SH-SY5Y (cell line): ENCODE results near the gene ULBP3.

Source experiments
- GATA2 ChIP-seq: IDR thresholded peaks from 2 replicates; pipeline ENCODE4 v1.6.1; 2011; ENCODE audit warnings: mild to moderate bottlenecking, low read depth, low read length
- GATA3 ChIP-seq: IDR thresholded peaks from 2 replicates; pipeline ENCODE4 v1.6.1; 2011; ENCODE audit warnings: low read depth, mild to moderate bottlenecking, low read length, moderate library complexity

DNA sequence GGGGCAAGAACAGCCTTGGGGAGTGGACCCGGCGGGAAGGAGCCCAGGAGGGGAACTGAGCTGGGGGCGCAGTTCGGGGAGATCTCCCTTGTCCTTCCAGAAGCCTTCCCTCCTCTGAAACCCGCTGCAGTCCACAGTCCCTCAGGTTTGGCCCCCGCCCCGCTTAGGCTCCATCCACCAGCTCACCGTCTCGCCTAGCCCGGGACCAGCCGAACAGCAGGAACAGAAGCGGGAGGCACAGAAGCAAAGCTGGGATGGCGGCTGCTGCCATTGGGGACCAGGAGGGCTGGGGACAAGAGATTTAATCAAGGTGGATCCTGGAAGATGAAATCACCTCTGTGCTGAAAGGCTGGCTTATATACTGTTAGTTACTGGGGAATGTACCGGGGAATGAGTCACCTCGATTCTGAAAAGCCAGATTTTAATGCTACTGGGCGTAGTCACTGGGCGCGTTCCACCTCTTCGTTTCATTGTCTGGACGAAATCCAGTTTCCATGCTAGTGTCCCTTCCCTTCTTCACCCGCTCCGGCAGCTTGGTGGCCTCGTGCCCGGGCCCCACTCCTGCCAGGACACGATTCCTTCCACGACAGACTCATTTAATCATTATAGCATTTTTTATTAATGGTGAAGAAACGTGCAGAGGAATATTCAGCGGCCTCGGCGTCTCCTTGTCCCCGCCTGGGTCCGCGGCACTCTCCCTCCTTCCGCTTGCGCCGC, 43.6 kb downstream of the ULBP3 start, which contains the start of gene RAET1L:
- TF ChIP-seq GATA3 (no peak), GATA2 (no peak)
